ENCODE measurements around the gene NCBP3. TPM values are rescaled to one million over a fixed set of nuclear protein-coding genes. Genes with fewer than 3 reads are reported as not detected.
"Not testable (repeated sequence)": the region's sequence is repeated elsewhere in the genome, so short reads cannot be mapped to it uniquely, and the experiment has no call there.

Gene NCBP3
- polyA plus RNA-seq, 3 donors from 2014 or later = 5.7 to 18.3 (median 11.5) TPM

DNA sequence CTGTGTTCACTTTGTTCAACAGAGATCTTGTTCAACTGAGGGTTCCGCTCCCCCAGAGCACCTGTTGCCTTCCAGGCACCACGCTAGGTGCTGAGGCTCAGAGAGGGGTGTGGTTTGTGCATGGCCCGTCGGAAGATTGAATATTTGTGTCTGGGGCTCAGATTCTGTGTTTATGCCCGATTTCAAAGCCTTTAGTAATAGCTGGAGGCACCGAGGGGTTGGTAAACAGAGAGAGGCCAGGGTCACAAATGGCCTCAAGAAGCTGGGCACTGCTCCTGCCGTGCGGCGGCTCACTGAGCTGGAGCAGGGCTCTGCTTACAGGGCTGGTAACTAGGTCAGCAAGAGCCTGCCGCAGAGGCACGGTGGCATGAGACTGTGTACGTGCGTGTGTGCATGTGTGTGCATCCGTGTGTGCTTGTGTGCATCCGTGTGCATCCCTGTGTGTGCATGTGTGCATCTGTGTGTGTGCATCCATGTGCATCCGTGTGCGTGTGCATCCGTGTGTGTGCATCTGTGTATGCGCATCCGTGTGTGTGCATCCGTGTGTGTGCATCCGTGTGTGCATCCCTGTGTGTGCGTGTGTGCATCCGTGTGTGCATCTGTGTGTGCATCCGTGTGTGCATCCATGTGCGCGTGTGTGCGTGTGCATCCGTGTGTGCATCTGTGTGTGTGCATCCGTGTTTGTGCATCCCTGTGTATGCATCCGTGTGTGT is 50.5 kb downstream of the NCBP3 start:
- peaks cover 0 to 2% (median 0%) of the 10 kb centered on the region in 6 donors for H3K9me3 Mint-ChIP-seq
- peaks cover 26 to 29% (median 28%) of the 10 kb centered on the region in 3 donors for H3K27me3 Mint-ChIP-seq (ENCODE audit: low read depth in 3 of 3)
- H3K27ac Mint-ChIP-seq = peak overlapping the region; percentile 95 to 100 (median 98)
- H3K4me1 Mint-ChIP-seq = peaks cover 57% of the 10 kb centered on the region in 2 donors
- H3K36me3 Mint-ChIP-seq = no peaks in the 10 kb centered on the region
- peak overlapping the region; percentile 68 to 90 (median 77) for H3K4me3 Mint-ChIP-seq
- DNase-seq = no peak

DNA sequence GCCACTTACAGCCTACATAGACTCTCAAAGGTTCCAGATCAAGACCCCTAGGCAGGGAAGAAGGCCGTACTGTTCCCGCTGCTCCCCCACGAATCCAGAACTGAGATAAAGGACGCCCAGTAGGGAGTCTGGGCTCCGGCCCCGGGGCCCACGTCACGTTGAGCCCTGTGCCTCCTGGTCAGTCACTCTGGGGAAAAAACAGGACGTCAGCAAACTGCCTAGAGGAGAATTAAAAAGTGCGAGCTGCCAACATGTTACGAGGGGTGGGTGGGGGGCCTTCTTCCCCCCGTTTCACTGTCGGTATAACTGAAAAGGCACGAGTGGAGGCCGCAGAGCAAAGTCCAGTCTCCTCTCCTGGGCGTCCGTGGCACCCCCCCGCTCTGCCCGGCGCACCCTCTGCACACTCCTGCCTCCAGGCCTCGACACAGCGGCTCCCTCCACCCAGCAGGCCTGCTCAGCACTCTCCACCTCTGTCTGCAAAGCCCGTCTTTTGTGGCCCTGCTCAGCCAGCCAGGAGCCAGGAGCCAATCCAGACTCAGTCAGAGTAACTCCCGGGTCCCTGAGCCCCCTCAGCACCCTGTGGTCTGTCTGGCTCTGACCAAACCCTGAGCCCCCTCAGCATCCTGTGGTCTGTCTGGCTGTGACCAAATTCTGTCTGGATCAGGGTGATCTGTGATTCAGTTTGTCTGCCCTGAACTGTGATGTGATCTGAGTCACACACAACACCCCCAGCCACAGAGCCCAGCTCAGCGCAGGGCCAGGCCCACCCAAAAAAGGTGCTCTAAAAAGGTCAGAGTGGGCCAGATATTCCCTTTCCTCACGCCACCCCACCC is 51.3 kb downstream of the NCBP3 start:
- H3K36me3 Mint-ChIP-seq = no peaks in the 10 kb centered on the region
- peaks cover 26 to 33% (median 28%) of the 10 kb centered on the region in 3 donors for H3K27me3 Mint-ChIP-seq (ENCODE audit: low read depth in 3 of 3)
- peak overlapping the region; percentile 95 to 100 (median 98) for H3K27ac Mint-ChIP-seq
- H3K4me3 Mint-ChIP-seq = peak overlapping the region; percentile 68 to 90 (median 77)
- peaks cover 0 to 2% (median 0%) of the 10 kb centered on the region in 6 donors for H3K9me3 Mint-ChIP-seq
- peaks cover 60 to 62% of the 10 kb centered on the region in 2 donors for H3K4me1 Mint-ChIP-seq
- peak; percentile 89 to 93 (median 91) for DNase-seq

DNA sequence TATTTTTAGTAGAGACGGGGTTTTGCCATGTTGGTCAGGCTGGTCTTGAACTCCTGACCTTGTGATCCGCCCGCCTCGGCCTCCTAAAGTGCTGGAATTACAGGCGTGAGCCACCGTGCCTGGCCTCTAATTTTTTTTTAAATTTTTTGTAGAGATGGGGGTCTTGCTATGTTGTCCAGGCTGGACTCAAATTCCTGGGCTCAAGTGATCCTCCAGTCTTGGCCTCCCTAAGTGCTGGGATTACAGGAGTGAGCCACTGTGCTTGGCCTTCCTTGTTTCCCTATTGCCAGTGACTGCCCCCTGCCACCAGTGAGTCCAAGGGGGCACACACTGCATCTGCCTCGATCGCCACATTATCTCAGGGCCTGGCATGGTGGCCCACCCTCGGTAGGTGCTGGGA is 51.9 kb downstream of the NCBP3 start:
- Mint-ChIP-seq H3K4me1 (peaks cover 61 to 68% of the 10 kb centered on the region in 2 donors), H3K27me3 (ENCODE audit: low read depth in 3 of 3) (peaks cover 29 to 40% (median 31%) of the 10 kb centered on the region in 3 donors), H3K27ac (peak overlapping the region; percentile 7 to 100 (median 98))
- not testable (repeated sequence) for H3K36me3 Mint-ChIP-seq, DNase-seq, H3K4me3 Mint-ChIP-seq, H3K9me3 Mint-ChIP-seq

DNA sequence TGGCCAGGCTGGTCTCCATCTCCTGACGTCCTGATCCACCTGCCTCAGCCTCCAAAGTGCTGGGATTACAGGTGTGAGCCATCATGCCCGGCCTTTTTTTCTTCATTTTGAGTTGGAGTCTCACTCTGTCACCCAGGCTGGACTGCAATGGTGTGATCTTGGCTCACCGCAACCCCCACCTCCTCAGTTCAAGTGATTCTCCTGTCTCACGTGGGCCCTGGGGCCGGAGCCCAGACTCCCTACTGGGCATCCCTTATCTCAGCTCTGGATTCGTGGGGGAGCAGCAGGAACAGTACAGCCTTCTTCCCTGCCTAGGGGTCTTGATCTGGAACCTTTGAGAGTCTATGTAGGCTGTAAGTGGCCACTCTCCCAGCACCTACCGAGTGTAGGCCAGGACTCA is 52.8 kb downstream of the NCBP3 start:
- H3K36me3 Mint-ChIP-seq, H3K4me3 Mint-ChIP-seq, DNase-seq, H3K9me3 Mint-ChIP-seq: not testable (repeated sequence)
- Mint-ChIP-seq H3K27ac (peak overlapping the region in 5 of 6 donors; percentile 28 to 98 (median 71)), H3K4me1 (peaks cover 60 to 65% of the 10 kb centered on the region in 2 donors), H3K27me3 (ENCODE audit: low read depth in 3 of 3) (peaks cover 31 to 41% (median 36%) of the 10 kb centered on the region in 3 donors)

DNA sequence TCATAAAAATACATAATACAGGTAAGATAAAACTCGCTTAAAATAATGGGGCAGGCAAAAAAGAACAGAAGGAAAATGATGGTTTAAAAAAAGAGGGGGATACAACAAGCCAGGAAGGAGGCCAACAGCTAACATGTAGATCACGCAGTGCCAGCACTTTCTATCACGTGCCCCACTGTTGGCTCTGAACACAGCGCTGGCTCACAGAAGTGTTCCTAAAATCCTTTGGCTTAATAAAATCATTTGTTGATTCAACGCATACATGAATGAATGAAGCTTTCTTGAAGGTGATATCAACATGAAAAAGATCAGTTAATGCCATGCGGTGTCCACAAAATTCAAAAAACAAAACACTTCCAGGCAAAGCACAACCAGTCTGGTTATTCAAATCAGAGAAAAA is 53.6 kb downstream of the NCBP3 start:
- Mint-ChIP-seq H3K4me1 (peaks cover 62 to 65% of the 10 kb centered on the region in 2 donors), H3K4me3 (peak overlapping the region in 1 of 5 donors; percentile 1), H3K36me3 (no peaks in the 10 kb centered on the region), H3K9me3 (peaks cover 0 to 2% (median 0%) of the 10 kb centered on the region in 6 donors), H3K27ac (peak overlapping the region in 5 of 6 donors; percentile 12 to 97 (median 42)), H3K27me3 (ENCODE audit: low read depth in 3 of 3) (peaks cover 35 to 41% (median 35%) of the 10 kb centered on the region in 3 donors)
- no peak for DNase-seq

DNA sequence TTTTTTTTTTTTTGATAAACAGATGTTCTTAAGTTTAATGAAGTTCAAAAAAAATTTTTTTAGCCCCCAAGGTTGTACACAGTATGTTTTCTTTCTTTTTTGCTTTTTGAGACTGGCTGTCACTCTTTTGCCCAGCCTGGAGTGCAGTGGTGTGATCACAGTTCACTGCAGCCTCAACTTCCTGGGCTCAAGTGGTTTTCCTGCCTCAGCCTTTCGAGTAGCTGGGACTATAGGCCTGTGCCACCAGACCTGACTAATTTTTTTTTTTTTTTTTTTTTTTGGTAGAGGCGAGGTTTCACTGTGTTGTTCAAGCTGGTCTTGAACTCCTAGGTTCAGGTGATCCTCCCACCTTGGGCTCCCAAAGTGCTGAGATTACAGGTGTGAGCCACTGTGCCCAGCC is 57.8 kb downstream of the NCBP3 start:
- Mint-ChIP-seq H3K4me3 (peak overlapping the region; percentile 38 to 65 (median 50)), H3K27ac (peak overlapping the region; percentile 79 to 91 (median 86)), H3K9me3 (no peaks in the 10 kb centered on the region), H3K27me3 (ENCODE audit: low read depth in 3 of 3) (peaks cover 12 to 22% (median 16%) of the 10 kb centered on the region in 3 donors), H3K4me1 (peaks cover 38 to 51% of the 10 kb centered on the region in 2 donors), H3K36me3 (no peaks in the 10 kb centered on the region)
- peak; percentile 78 to 83 (median 81) for DNase-seq

DNA sequence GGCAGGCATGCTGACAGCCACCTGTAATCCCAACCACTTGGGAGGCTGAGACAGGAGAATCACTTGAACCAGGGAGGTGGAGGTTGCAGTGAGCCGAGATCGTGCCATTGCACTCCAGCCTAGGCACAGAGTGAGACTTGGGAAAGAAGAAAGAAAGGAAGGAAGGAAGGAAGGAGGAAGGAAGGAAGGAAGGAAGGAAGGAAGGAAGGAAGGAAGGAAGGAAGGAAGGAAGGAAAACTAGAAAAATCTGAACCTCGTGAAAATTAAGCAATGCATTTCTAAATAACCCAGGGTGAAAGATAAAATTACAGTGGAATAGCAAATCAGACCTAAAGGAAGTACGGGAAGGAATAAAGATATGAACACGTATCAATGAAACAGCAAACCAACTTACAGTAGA is 60.7 kb downstream of the NCBP3 start:
- H3K9me3 Mint-ChIP-seq, H3K4me3 Mint-ChIP-seq, DNase-seq, H3K36me3 Mint-ChIP-seq: not testable (repeated sequence)
- Mint-ChIP-seq H3K27me3 (ENCODE audit: low read depth in 3 of 3) (peaks cover 9 to 21% (median 16%) of the 10 kb centered on the region in 3 donors), H3K27ac (peak overlapping the region in 2 of 6 donors; percentile 49 to 51), H3K4me1 (peaks cover 28 to 41% of the 10 kb centered on the region in 2 donors)

DNA sequence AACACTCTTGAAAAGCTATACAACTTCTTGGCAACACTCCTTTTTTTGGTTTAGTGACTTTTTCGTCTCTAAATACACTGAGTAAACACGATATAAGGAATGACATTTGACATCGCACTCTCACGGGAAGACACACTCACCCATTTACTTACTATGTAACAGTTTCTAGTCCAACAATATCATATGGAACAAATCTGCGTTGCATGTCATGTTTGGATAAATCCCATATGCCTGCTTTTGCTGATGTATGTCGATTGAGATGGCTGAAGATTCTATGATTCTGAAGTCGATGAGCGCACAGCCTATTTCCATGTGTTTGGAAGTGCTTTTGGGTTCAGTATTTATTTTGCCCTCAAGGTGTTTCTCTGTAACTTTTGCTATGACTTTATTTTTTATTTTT is 63.3 kb downstream of the NCBP3 start:
- Mint-ChIP-seq H3K4me3 (no peak overlapping the region), H3K4me1 (peaks cover 5 to 19% of the 10 kb centered on the region in 2 donors), H3K36me3 (no peaks in the 10 kb centered on the region), H3K27ac (no peak overlapping the region), H3K27me3 (ENCODE audit: low read depth in 3 of 3) (peaks cover 0 to 5% (median 3%) of the 10 kb centered on the region in 3 donors), H3K9me3 (no peaks in the 10 kb centered on the region)
- DNase-seq = no peak

DNA sequence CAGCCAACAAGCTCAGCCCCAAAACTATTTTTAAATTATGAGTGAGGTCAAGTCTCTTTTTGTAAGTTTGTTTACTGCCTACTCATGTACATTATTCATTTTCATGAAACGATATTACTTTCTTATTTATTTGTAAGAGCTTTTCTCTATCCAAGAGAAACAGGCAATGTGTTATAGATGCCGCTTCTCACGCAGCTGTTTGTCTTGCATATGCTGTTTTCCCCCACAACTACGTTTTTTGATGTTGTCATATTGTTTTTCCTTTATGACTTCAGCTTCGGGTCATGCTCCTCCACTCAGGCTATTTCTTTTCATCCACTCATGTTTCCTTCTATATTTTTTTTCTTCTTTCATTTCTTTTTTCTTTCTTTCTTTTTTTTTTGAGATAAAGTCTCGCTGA is 65.1 kb downstream of the NCBP3 start:
- Mint-ChIP-seq H3K36me3 (no peaks in the 10 kb centered on the region), H3K27ac (peak overlapping the region in 1 of 6 donors; percentile 40), H3K4me1 (peaks cover 0 to 10% of the 10 kb centered on the region in 2 donors), H3K4me3 (no peak overlapping the region), H3K9me3 (no peaks in the 10 kb centered on the region), H3K27me3 (ENCODE audit: low read depth in 3 of 3) (peaks cover 0 to 7% (median 0%) of the 10 kb centered on the region in 3 donors)
- DNase-seq = no peak

DNA sequence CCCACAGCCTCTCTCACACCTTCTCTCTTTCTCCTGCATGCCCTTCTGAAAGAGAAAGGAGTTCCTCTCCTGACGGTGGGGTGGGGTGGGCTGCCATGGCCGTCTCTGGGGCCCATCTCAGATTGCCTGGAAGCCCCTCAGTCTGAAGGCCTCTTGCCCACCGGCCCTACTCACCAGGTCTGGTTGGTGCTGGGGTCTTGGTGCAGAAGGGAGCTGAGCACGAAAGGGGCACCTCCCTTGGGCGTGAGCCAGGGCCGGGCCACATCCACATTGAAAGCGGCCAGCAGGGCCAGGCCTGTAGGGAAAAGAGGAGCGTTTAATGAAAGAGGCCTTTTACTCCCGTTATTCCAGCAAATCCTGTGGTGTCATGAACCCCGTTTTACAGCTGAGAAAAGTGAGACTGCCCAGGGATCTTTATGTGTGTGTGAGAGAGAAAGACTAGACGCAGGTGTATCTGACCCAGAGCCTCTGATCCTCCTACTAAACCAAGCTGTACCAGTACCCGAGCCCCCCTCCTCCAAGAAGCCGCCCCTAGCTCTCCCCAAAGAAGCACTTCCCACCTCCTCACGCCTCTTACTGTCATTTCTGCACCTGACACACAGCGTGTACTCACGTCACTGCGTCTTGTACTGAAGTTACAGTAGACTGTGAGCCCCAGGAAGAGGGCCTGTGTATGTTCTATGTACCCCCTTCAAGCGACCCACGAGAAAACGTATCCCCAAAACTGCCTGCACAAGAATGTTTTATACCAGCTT is 68.5 kb downstream of the NCBP3 start:
- no peaks in the 10 kb centered on the region for H3K36me3 Mint-ChIP-seq
- H3K9me3 Mint-ChIP-seq = no peaks in the 10 kb centered on the region
- peaks cover 0 to 7% (median 2%) of the 10 kb centered on the region in 3 donors for H3K27me3 Mint-ChIP-seq (ENCODE audit: low read depth in 3 of 3)
- H3K4me1 Mint-ChIP-seq = peaks cover 4 to 5% of the 10 kb centered on the region in 2 donors
- H3K4me3 Mint-ChIP-seq = no peak overlapping the region
- no peak for DNase-seq
- peak overlapping the region in 2 of 6 donors; percentile 1 to 17 for H3K27ac Mint-ChIP-seq

DNA sequence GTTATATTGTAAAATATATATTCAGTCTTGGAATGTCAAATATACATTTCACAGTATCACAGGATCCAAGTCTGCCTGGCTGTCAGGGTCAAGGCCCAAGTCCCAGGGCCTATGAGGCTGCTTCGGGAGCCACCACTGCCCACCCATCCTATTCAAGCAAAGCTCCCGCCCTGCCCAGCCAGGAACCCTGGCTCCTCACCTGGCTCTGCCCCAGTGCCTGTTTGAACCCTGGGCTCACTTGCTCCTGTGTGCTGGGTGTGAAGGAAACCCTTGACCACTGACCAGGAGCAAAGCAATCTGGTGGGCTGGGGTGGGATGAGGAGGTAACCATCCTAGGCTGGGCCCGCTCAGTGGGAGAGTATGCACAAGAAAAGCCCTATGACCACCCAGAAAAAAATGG is 72.1 kb downstream of the NCBP3 start:
- Mint-ChIP-seq H3K36me3 (peaks cover 0 to 4% (median 3%) of the 10 kb centered on the region in 3 donors), H3K27me3 (ENCODE audit: low read depth in 3 of 3) (peaks cover 5 to 18% (median 11%) of the 10 kb centered on the region in 3 donors), H3K4me3 (no peak overlapping the region), H3K4me1 (peaks cover 38 to 39% of the 10 kb centered on the region in 2 donors), H3K9me3 (no peaks in the 10 kb centered on the region), H3K27ac (peak overlapping the region in 2 of 6 donors; percentile 15 to 70)
- no peak for DNase-seq

DNA sequence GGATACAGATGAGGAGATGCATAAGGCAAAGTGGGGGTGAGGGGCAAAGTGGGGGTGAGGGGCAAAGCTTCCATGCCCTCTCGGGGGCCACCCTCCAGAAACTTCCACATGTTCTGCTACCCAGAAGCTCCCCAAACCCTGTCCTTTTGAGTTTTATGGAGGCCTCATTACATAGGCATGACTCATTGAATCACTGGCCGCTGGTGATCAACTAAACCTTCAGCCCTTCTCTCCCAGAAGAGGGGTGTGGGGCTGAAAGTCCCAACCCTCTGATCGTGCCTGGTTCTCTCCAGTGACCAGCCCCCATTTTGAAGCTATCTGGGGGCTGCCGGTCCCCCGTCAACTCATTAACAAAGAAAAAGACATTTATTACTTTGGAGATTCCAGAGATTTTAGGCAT is 72.5 kb downstream of the NCBP3 start:
- H3K27me3 Mint-ChIP-seq (ENCODE audit: low read depth in 3 of 3) = peaks cover 7 to 18% (median 11%) of the 10 kb centered on the region in 3 donors
- H3K9me3 Mint-ChIP-seq = no peaks in the 10 kb centered on the region
- peaks cover 43 to 44% of the 10 kb centered on the region in 2 donors for H3K4me1 Mint-ChIP-seq
- no peak for DNase-seq
- no peak overlapping the region for H3K4me3 Mint-ChIP-seq
- H3K36me3 Mint-ChIP-seq = peaks cover under 1 to 6% (median 6%) of the 10 kb centered on the region in 3 donors
- H3K27ac Mint-ChIP-seq = no peak overlapping the region

DNA sequence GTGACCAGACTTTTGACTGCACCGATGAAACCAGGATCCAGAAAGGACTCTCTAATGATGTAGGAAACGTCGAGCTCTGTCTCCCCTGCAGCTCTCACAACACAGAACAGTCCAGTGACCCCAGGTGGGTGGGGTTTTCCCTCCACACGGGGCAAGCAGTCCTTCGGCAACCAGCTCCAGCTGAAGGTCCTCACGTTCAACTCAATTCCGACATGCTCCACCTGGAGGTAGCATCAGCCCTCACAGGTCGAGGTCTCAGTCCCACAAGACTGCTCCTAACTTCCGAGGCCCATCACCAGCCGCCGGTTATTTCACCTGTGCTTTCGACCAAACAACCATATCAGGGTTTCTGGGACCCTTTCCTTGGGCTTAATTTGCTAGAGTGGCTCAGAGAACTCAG is 73.3 kb downstream of the NCBP3 start:
- Mint-ChIP-seq H3K27me3 (ENCODE audit: low read depth in 3 of 3) (peaks cover 10 to 22% (median 14%) of the 10 kb centered on the region in 3 donors), H3K36me3 (peaks cover 3 to 8% (median 8%) of the 10 kb centered on the region in 3 donors), H3K9me3 (no peaks in the 10 kb centered on the region), H3K27ac (peak overlapping the region in 2 of 6 donors; percentile 50 to 98), H3K4me3 (peak overlapping the region in 1 of 5 donors; percentile 61), H3K4me1 (peaks cover 50 to 51% of the 10 kb centered on the region in 2 donors)
- DNase-seq = no peak

All from immature natural killer cell (primary cell).